ENCODE measurements around the gene CUX1. TPM values are rescaled to one million over a fixed set of nuclear protein-coding genes. Genes with fewer than 3 reads are reported as not detected.

Gene CUX1
- total RNA-seq, 1 experiment from 2014 or later: 47.6 TPM

GRCh38 chr7:102303669-102304422, 486.4 kb downstream of the CUX1 start:
- no TSS peak for BruUV-seq (replicated peaks)
- Mint-ChIP-seq H3K27me3 (ENCODE audit: insufficient read depth, unreplicated experiment) (no peaks in the 10 kb centered on the region), H3K4me1 (ENCODE audit: insufficient read depth, unreplicated experiment) (no peaks in the 10 kb centered on the region), H3K36me3 (ENCODE audit: insufficient read depth, unreplicated experiment) (no peaks in the 10 kb centered on the region), H3K4me3 (ENCODE audit: unreplicated experiment) (no peak overlapping the region), H3K9me3 (ENCODE audit: unreplicated experiment) (no peaks in the 10 kb centered on the region), H3K27ac (ENCODE audit: low read depth, unreplicated experiment) (no peak overlapping the region)
- CTCF ChIA-PET: no interaction called here
- DNase-seq (ENCODE audit: unreplicated experiment): no peak
- intact Hi-C loops (cut with micrococcal nuclease): no loop called here
- no peak for TF ChIP-seq CTCF (IDR thresholded peaks at IDR 0.05; ENCODE audit: unreplicated experiment)
- POLR2A ChIA-PET: no interaction called here

GRCh38 chr7:102304668-102305067, 487.2 kb downstream of the CUX1 start:
- H3K27ac Mint-ChIP-seq (ENCODE audit: low read depth, unreplicated experiment): no peak overlapping the region
- no peaks in the 10 kb centered on the region for H3K4me1 Mint-ChIP-seq (ENCODE audit: insufficient read depth, unreplicated experiment)
- intact Hi-C loops (cut with micrococcal nuclease): no loop called here
- H3K4me3 Mint-ChIP-seq (ENCODE audit: unreplicated experiment): no peak overlapping the region
- ChIA-PET CTCF (no interaction called here), POLR2A (no interaction called here)
- no peaks in the 10 kb centered on the region for H3K9me3 Mint-ChIP-seq (ENCODE audit: unreplicated experiment)
- BruUV-seq (replicated peaks): no TSS peak
- no peak for TF ChIP-seq CTCF (IDR thresholded peaks at IDR 0.05; ENCODE audit: unreplicated experiment)
- no peaks in the 10 kb centered on the region for H3K27me3 Mint-ChIP-seq (ENCODE audit: insufficient read depth, unreplicated experiment)
- no peaks in the 10 kb centered on the region for H3K36me3 Mint-ChIP-seq (ENCODE audit: insufficient read depth, unreplicated experiment)
- DNase-seq (ENCODE audit: unreplicated experiment): no peak

GRCh38 chr7:102305414-102306268, 488.2 kb downstream of the CUX1 start:
- Mint-ChIP-seq H3K27ac (ENCODE audit: low read depth, unreplicated experiment) (no peak overlapping the region), H3K4me1 (ENCODE audit: insufficient read depth, unreplicated experiment) (no peaks in the 10 kb centered on the region), H3K4me3 (ENCODE audit: unreplicated experiment) (no peak overlapping the region), H3K36me3 (ENCODE audit: insufficient read depth, unreplicated experiment) (no peaks in the 10 kb centered on the region), H3K27me3 (ENCODE audit: insufficient read depth, unreplicated experiment) (no peaks in the 10 kb centered on the region), H3K9me3 (ENCODE audit: unreplicated experiment) (no peaks in the 10 kb centered on the region)
- no peak for TF ChIP-seq CTCF (IDR thresholded peaks at IDR 0.05; ENCODE audit: unreplicated experiment)
- POLR2A ChIA-PET: no interaction called here
- no peak for DNase-seq (ENCODE audit: unreplicated experiment)
- intact Hi-C loops (cut with micrococcal nuclease): no loop called here
- BruUV-seq (replicated peaks): no TSS peak
- CTCF ChIA-PET: interaction anchor here (0.7 to 0.8 kb wide), 3 partner anchors 76 to 138 kb away, joined by 3 to 6 read pairs (median 4); no protein-coding TSS in a partner anchor

GRCh38 chr7:102306916-102307677, 489.7 kb downstream of the CUX1 start:
- ChIA-PET POLR2A (interaction anchor here (0.7 kb wide), 1 partner anchor 147 kb away, joined by 3 read pairs; no protein-coding TSS in a partner anchor), CTCF (no interaction called here)

More at GRCh38 chr7:102306916-102307677, 489.7 kb downstream of the CUX1 start:
- Mint-ChIP-seq H3K27ac (ENCODE audit: low read depth, unreplicated experiment) (no peak overlapping the region), H3K27me3 (ENCODE audit: insufficient read depth, unreplicated experiment) (no peaks in the 10 kb centered on the region), H3K9me3 (ENCODE audit: unreplicated experiment) (no peaks in the 10 kb centered on the region), H3K4me3 (ENCODE audit: unreplicated experiment) (no peak overlapping the region), H3K4me1 (ENCODE audit: insufficient read depth, unreplicated experiment) (no peaks in the 10 kb centered on the region), H3K36me3 (ENCODE audit: insufficient read depth, unreplicated experiment) (no peaks in the 10 kb centered on the region)
- DNase-seq (ENCODE audit: unreplicated experiment): peak; percentile 46
- intact Hi-C loops (cut with micrococcal nuclease): no loop called here
- TF ChIP-seq CTCF (IDR thresholded peaks at IDR 0.05; ENCODE audit: unreplicated experiment): no peak
- no TSS peak for BruUV-seq (replicated peaks)
